ENCODE data around the gene EFNA2.

EFNA2 gene

DNA sequence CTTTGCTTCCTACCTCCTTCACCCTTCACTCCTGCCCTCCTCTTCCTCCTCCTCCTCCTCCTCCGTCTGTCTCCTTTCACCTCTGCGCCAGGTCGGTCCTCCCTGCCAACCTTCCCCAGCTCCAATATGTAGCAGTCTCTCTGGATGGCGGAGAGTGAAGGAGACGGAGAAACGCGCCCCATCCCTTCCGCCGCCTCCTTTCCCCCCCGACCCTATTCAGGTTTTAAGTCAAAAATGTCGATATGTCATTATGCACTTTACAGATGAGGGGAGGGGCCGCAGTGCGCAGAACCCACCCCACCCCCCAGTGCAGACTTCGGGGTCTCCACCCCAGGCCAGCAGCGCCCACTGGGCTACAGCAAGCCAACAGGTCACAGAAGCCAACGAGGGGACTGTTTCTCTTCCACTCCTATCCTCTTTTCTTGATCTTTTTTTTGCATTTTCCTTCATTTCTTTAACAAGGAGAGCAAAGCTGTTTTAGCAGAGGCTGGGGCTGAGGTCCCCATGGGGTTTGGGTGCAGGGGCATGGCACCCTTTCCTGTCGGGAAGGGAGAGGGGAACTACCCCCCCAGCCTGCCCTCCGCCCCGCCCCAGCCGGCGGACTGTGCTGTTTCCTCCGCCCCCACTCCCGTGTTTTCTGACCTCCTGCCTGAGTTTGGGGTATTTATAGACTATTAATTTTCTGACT is 28.1 kb upstream of the EFNA2 start:
- H3K4me2 ChIP-seq, result no peak overlapping the region
- peaks cover 29% of the 10 kb centered on the region for H3K4me1 ChIP-seq (ENCODE audit: low read depth, poor library complexity, severe bottlenecking)
- no peaks in the 10 kb centered on the region for H3K27me3 ChIP-seq (ENCODE audit: insufficient read depth, low read depth)
- no peak overlapping the region for H2AFZ ChIP-seq (ENCODE audit: low read depth)
- TF ChIP-seq, protein P1, sequence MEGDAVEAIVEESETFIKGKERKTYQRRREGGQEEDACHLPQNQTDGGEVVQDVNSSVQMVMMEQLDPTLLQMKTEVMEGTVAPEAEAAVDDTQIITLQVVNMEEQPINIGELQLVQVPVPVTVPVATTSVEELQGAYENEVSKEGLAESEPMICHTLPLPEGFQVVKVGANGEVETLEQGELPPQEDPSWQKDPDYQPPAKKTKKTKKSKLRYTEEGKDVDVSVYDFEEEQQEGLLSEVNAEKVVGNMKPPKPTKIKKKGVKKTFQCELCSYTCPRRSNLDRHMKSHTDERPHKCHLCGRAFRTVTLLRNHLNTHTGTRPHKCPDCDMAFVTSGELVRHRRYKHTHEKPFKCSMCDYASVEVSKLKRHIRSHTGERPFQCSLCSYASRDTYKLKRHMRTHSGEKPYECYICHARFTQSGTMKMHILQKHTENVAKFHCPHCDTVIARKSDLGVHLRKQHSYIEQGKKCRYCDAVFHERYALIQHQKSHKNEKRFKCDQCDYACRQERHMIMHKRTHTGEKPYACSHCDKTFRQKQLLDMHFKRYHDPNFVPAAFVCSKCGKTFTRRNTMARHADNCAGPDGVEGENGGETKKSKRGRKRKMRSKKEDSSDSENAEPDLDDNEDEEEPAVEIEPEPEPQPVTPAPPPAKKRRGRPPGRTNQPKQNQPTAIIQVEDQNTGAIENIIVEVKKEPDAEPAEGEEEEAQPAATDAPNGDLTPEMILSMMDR (conservative IDR thresholded peaks at IDR 0.05; ENCODE audit: low read depth, low read length), result no peak
- no peaks in the 10 kb centered on the region; the same call in 1 of the 2 replicates for H3K36me3 ChIP-seq (ENCODE audit: insufficient read depth)
- H4K20me1 ChIP-seq (ENCODE audit: insufficient read depth), result no peaks in the 10 kb centered on the region
- H3K27ac ChIP-seq, result no peak overlapping the region
- H3K4me3 ChIP-seq (IDR thresholded peaks at IDR 0.05; ENCODE audit: insufficient read depth, low read depth, low read length), result no peak overlapping the region
- H3K9ac ChIP-seq, result no peak overlapping the region
- H3K79me2 ChIP-seq (ENCODE audit: insufficient read depth, low read depth), result no peaks in the 10 kb centered on the region

DNA sequence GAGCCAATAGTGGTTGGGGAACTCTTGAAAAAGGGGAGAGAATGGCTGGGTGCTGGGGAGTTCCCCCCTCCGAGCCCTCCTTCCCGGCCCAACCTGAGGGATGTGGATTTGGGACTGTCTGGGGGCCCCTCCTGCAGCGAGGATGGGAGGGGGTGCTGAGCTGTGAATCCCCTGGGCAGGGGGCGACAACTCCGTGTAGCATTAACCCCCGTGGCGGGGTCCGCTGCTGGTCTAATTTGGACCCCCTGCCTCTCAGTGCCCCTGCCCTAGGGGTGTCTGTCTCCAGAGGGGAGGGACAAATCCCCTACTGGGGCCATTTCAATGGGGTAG is 27.5 kb upstream of the EFNA2 start:
- peak overlapping the region; percentile 86; the same call in 1 of the 2 replicates for H3K4me2 ChIP-seq
- no peak overlapping the region for H3K4me3 ChIP-seq (IDR thresholded peaks at IDR 0.05; ENCODE audit: insufficient read depth, low read depth, low read length)
- no peaks in the 10 kb centered on the region for H3K27me3 ChIP-seq (ENCODE audit: insufficient read depth, low read depth)
- H3K79me2 ChIP-seq (ENCODE audit: insufficient read depth, low read depth), result no peaks in the 10 kb centered on the region
- H3K4me1 ChIP-seq (ENCODE audit: low read depth, poor library complexity, severe bottlenecking), result peaks cover 29% of the 10 kb centered on the region
- H4K20me1 ChIP-seq (ENCODE audit: insufficient read depth), result no peaks in the 10 kb centered on the region
- no peaks in the 10 kb centered on the region; the same call in 1 of the 2 replicates for H3K36me3 ChIP-seq (ENCODE audit: insufficient read depth)
- H2AFZ ChIP-seq (ENCODE audit: low read depth), result no peak overlapping the region
- TF ChIP-seq, protein P1 (conservative IDR thresholded peaks at IDR 0.05; ENCODE audit: low read depth, low read length), result no peak
- no peak overlapping the region for H3K9ac ChIP-seq
- no peak overlapping the region for H3K27ac ChIP-seq

DNA sequence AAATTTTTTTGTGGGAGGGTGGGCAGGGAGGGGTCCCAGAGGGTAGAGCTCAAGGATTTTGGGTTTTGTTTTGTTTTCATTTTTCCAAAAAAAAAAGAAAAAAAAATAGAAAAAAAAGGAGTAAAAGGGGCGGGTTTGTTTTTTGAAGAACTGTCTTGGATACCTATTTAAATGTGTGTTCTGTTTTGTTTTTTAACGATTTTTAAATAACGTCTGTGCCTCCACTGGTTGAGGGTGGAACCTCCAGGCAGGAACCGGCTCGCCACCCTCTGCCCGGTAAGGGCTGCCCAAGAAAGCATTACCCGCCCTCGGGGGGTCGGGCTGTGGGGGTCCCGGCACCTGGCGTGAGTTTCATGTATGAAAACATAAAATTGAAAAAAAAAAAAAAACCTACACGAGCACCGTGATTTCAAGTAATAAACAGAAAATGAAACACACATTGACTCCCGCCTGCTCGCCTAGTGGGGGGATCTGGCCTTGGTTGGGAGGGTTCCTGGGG is 26.9 kb upstream of the EFNA2 start:
- Histone ChIP-seq H4K20me1 (ENCODE audit: insufficient read depth) (no peaks in the 10 kb centered on the region), H3K27ac (peak overlapping the region; percentile 74), H3K9ac (peak overlapping the region; percentile 62; the same call in 1 of the 2 replicates)

DNA sequence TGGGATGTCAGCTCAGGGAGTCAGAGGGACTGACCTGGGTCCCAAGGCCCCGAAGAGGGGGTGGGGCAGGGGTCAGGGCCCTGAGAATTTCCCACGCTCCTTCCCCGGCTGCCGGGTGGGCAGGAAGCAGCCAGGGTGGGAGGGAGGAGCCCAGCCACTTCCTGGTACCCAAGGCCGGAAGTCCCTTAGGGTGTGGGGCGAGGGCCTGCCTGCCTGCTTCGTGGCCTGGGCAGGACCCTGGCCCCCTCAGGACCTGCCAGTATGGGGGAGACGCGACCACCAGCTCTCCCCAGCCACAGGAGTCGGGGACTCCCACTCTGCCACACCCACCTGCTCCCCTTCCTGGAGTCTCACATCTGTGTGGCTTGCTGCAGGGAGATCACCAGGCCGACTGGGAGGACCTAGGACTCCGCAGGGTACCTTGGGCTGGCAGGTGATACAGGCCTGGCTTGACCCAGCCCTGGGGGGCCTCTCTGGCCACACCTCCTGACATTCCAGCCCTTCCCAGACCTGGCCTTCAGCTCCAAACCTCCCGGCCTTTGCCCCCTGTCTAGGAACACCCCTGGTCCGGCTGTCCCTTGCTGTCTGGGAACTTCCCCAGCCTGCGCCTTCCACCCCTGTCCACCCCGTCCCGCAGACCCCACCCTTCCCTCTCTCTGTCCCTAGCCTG is 26.3 kb upstream of the EFNA2 start:
- peak overlapping the region; percentile 39; the same call in 1 of the 2 replicates for H2AFZ ChIP-seq (ENCODE audit: low read depth)
- TF ChIP-seq, protein P1 (conservative IDR thresholded peaks at IDR 0.05; ENCODE audit: low read depth, low read length), result no peak
- no peaks in the 10 kb centered on the region; the same call in 1 of the 2 replicates for H3K36me3 ChIP-seq (ENCODE audit: insufficient read depth)
- H3K79me2 ChIP-seq (ENCODE audit: insufficient read depth, low read depth), result no peaks in the 10 kb centered on the region
- H3K4me3 ChIP-seq (IDR thresholded peaks at IDR 0.05; ENCODE audit: insufficient read depth, low read depth, low read length), result no peak overlapping the region
- H3K9ac ChIP-seq, result peak overlapping the region; percentile 62; the same call in 1 of the 2 replicates
- H3K27me3 ChIP-seq (ENCODE audit: insufficient read depth, low read depth), result no peaks in the 10 kb centered on the region
- peak overlapping the region; percentile 74 for H3K27ac ChIP-seq
- H3K4me1 ChIP-seq (ENCODE audit: low read depth, poor library complexity, severe bottlenecking), result peaks cover 29% of the 10 kb centered on the region
- H4K20me1 ChIP-seq (ENCODE audit: insufficient read depth), result no peaks in the 10 kb centered on the region
- H3K4me2 ChIP-seq, result peak overlapping the region; percentile 86

More for the DNA sequence above, 26.9 kb upstream of the EFNA2 start:
- no peaks in the 10 kb centered on the region for H3K79me2 ChIP-seq (ENCODE audit: insufficient read depth, low read depth)
- TF ChIP-seq, protein P1 (conservative IDR thresholded peaks at IDR 0.05; ENCODE audit: low read depth, low read length), result no peak; the same call in 1 of the 2 replicates
- peak overlapping the region; percentile 86 for H3K4me2 ChIP-seq
- H3K36me3 ChIP-seq (ENCODE audit: insufficient read depth), result no peaks in the 10 kb centered on the region; the same call in 1 of the 2 replicates
- peak overlapping the region; percentile 39; the same call in 1 of the 2 replicates for H2AFZ ChIP-seq (ENCODE audit: low read depth)
- H3K4me1 ChIP-seq (ENCODE audit: low read depth, poor library complexity, severe bottlenecking), result peaks cover 29% of the 10 kb centered on the region
- no peak overlapping the region for H3K4me3 ChIP-seq (IDR thresholded peaks at IDR 0.05; ENCODE audit: insufficient read depth, low read depth, low read length)
- no peaks in the 10 kb centered on the region for H3K27me3 ChIP-seq (ENCODE audit: insufficient read depth, low read depth)

Data from KMS-11 (cell line).